ENCODE measurements around the gene OSGEP. TPM values are rescaled to one million over a fixed set of nuclear protein-coding genes. Genes with fewer than 3 reads are reported as not detected.
A peak's percentile ranks its signal among the peaks of the same experiment; 100 is the strongest.

OSGEP gene
- total RNA-seq, 1 experiment from 2014 or later = 50.8 TPM

GRCh38 chr14:20498622-20499021 is 44.0 kb upstream of the OSGEP start:
- peak overlapping the region in 2 of 3 experiments; percentile 20 to 21; a peak in 1 of 7 replicates for H3K27ac Mint-ChIP-seq
- H3K36me3 Mint-ChIP-seq (ENCODE audit: insufficient read depth in 1 of 3, low read depth in 3 of 3) = peaks cover 0 to 4% (median 0%) of the 10 kb centered on the region in 3 experiments; a peak in 3 of 7 replicates
- H2AFZ ChIP-seq (ENCODE audit: low read length) = peak overlapping the region; percentile 54
- no peak overlapping the region for H3K23ac ChIP-seq (ENCODE audit: insufficient read length, low read depth, low read length)
- H3K4me1 ChIP-seq (ENCODE audit: insufficient read depth, low read length) = peaks cover 2% of the 10 kb centered on the region; the same call in 1 of the 2 replicates
- no peaks in the 10 kb centered on the region for H4K20me1 ChIP-seq (ENCODE audit: control insufficient read depth, insufficient read depth, insufficient read length)
- H4K8ac ChIP-seq (replicated peaks; ENCODE audit: insufficient read length, low read depth, low read length) = no peak overlapping the region
- no peaks in the 10 kb centered on the region for H3K27me3 ChIP-seq (ENCODE audit: insufficient read depth, low read length)
- H2BK20ac ChIP-seq (ENCODE audit: low read depth, low read length, poor library complexity, severe bottlenecking) = no peak overlapping the region
- H3K14ac ChIP-seq (ENCODE audit: insufficient read depth, low read length) = no peak overlapping the region; the same call in 1 of the 2 replicates
- no peak overlapping the region for H3K18ac ChIP-seq (ENCODE audit: insufficient read length, low read depth, low read length)
- H3K56ac ChIP-seq (ENCODE audit: insufficient read length, low read depth, low read length) = no peak overlapping the region
- H2BK15ac ChIP-seq (ENCODE audit: low read depth, low read length) = no peak overlapping the region
- no peak overlapping the region for H3K4me2 ChIP-seq (ENCODE audit: insufficient read depth, insufficient read length, low read length)
- H3K4me3 Mint-ChIP-seq = no peak overlapping the region
- H4K91ac ChIP-seq (ENCODE audit: insufficient read length, low read depth, low read length) = no peak overlapping the region
- no CpG with 5 or more reads among the region's 2 CpGs for WGBS (ENCODE audit: extremely low coverage, insufficient read length, low lambda C conversion rate)
- H3K4me1 Mint-ChIP-seq = peaks cover 30 to 31% of the 10 kb centered on the region in 2 experiments
- H2BK12ac ChIP-seq (ENCODE audit: insufficient read length, low read depth, low read length) = no peak overlapping the region
- H3K79me1 ChIP-seq (ENCODE audit: insufficient read depth, low read depth, low read length, poor library complexity, severe bottlenecking) = no peaks in the 10 kb centered on the region
- H3K27ac ChIP-seq (ENCODE audit: insufficient read length, low read depth, low read length) = no peak overlapping the region
- H3T11ph ChIP-seq (ENCODE audit: low read length) = no peak overlapping the region
- no peak overlapping the region for H3K9ac ChIP-seq (ENCODE audit: extremely low read depth, insufficient read length, low read length)
- TF ChIP-seq CTCF (conservative IDR thresholded peaks at IDR 0.05) = no peak
- H3K9me3 ChIP-seq (ENCODE audit: control insufficient read depth, low read depth, low read length) = no peaks in the 10 kb centered on the region
- H2BK5ac ChIP-seq (ENCODE audit: insufficient read length, low read length) = no peak overlapping the region
- no peak overlapping the region for H4K5ac ChIP-seq (ENCODE audit: insufficient read length, low read depth, low read length)
- peaks cover 3% of the 10 kb centered on the region for H3K27me3 Mint-ChIP-seq (ENCODE audit: low read depth)
- no peaks in the 10 kb centered on the region for H3K79me2 ChIP-seq (ENCODE audit: insufficient read depth, low read length)
- H3K4ac ChIP-seq (ENCODE audit: low read depth, low read length) = no peak overlapping the region
- H2BK120ac ChIP-seq (ENCODE audit: low read depth, low read length, poor library complexity, severe bottlenecking) = no peak overlapping the region
- no peaks in the 10 kb centered on the region for H3K23me2 ChIP-seq (ENCODE audit: insufficient read length, low read depth, low read length, poor library complexity, severe bottlenecking)
- no peak overlapping the region for H2AK5ac ChIP-seq (ENCODE audit: insufficient read length, low read length)
- no peak for DNase-seq
- H3K9me3 Mint-ChIP-seq = peaks cover 0 to 5% of the 10 kb centered on the region in 2 experiments; a peak in 4 of 5 replicates
